RWPE1 (cell line): Measurements from ENCODE around the gene THSD4.

Experiments
- CTCF ChIA-PET: fragments of 350-600 bp; sonication (Branson Sonifier 250); formaldehyde crosslinking; extraction: SDS; loops from one replicate; lab custom pipeline; 2021; lab: Yijun Ruan, JAX
- POLR2A ChIA-PET: fragments of 400-600 bp; formaldehyde crosslinking; extraction: SDS; loops from one replicate; lab custom pipeline; 2020; ENCODE audit warnings: antibody characterized with exemption; ENCODE audit not compliant: low non-redundant PET; lab: Yijun Ruan, JAX
- DNase-seq: peaks from one replicate; pipeline ENCODE4 v3.0.0; 2012; ENCODE audit warnings: low spot score
- H3K27ac ChIP-seq: fragments of 450-650 bp; 2 replicates; pipeline ENCODE4 v1.5.1; 2017
- TF ChIP-seq, protein P1 (sequence below): fragments of 450-650 bp; conservative IDR thresholded peaks from 2 replicates; pipeline ENCODE4 v1.5.1; 2017; ENCODE audit warnings: low read depth, mild to moderate bottlenecking

THSD4 gene

DNA sequence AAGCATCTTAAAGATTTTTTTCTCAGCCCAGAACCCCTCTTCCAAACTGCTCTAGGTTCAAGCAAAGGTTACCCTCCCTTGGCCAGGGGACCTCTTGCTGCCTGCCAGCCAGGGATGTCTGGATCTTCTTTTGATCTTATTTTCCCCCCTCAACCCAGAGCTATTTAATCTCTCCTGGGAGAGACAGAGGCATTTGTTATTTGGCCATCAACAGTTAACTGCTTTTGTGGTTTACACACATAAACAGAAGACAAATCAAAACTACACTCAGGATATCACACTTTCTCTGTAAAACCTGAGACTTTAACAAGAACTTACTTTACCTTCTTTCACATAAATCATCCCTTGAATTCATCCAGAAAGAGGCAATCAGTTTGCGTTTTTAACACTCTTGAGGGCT is 272.5 kb downstream of the THSD4 start:
- CTCF ChIA-PET: interaction anchor here (0.6 to 1.5 kb wide), 2 partner anchors 272 to 526 kb away, joined by 3 to 4 read pairs; partner anchors contain the start of gene THSD4
- H3K27ac ChIP-seq: no peak overlapping the region
- TF ChIP-seq, protein P1, sequence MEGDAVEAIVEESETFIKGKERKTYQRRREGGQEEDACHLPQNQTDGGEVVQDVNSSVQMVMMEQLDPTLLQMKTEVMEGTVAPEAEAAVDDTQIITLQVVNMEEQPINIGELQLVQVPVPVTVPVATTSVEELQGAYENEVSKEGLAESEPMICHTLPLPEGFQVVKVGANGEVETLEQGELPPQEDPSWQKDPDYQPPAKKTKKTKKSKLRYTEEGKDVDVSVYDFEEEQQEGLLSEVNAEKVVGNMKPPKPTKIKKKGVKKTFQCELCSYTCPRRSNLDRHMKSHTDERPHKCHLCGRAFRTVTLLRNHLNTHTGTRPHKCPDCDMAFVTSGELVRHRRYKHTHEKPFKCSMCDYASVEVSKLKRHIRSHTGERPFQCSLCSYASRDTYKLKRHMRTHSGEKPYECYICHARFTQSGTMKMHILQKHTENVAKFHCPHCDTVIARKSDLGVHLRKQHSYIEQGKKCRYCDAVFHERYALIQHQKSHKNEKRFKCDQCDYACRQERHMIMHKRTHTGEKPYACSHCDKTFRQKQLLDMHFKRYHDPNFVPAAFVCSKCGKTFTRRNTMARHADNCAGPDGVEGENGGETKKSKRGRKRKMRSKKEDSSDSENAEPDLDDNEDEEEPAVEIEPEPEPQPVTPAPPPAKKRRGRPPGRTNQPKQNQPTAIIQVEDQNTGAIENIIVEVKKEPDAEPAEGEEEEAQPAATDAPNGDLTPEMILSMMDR: no peak
- POLR2A ChIA-PET: no interaction called here
- DNase-seq: no peak

DNA sequence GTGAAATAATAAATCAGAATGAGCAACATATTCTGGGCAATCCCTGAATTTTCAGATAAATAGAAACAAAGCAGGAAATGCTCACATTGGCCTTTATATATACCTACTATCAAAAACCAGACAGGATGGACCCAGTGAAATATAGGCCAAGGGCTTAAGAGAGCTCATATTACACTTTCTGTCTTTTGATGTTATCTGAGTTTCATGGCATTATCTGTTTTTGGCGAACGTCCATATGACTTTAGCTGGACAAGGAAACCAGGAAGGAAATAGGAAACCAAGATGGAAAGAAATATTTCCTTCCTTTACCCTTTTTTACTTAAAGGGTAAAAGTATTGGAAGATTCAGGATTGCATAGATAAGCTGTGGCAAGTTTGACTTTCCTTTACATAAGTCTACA is 274.8 kb downstream of the THSD4 start:
- no peak overlapping the region for H3K27ac ChIP-seq
- POLR2A ChIA-PET: no interaction called here
- TF ChIP-seq, protein P1: no peak
- CTCF ChIA-PET: interaction anchor here (0.6 kb wide), 1 partner anchor 48 kb away, joined by 4 read pairs; no protein-coding TSS in a partner anchor
- DNase-seq: no peak

DNA sequence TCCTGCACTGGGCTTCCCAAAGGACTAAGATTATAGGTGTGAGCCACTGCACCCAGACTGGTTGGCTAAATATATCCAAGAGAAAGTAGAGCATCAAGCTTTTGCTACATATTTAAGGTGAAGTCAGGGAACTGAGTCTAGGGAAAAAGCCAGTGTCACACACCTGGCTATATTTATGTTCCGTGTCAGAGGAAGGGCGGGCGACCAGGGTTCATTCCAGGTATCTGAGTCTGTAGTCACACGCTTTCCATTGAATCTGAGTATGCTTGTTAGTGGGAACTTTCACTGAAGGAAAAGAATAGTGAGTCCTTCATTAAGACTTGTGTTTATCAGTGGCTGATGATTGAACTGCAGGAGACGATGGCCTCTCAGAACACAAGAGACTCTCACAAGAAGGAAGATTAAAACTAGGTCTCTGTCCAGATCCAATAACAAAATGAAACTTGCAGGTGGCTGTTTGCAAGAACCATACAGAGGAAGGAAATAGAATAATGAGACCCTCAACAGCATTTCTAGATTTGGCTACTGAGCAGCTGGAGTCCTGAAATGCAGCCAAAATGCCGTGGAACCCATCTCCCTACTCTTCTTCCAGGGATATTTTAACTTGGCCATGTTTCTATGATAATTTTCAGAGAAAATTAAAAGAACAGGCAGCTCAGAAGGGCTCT is 276.3 kb downstream of the THSD4 start:
- H3K27ac ChIP-seq: no peak overlapping the region
- ChIA-PET CTCF (interaction anchor here (0.8 to 1.0 kb wide), 2 partner anchors 52 to 522 kb away, joined by 3 to 4 read pairs; no protein-coding TSS in a partner anchor), POLR2A (no interaction called here)
- DNase-seq: no peak
- TF ChIP-seq, protein P1: no peak

DNA sequence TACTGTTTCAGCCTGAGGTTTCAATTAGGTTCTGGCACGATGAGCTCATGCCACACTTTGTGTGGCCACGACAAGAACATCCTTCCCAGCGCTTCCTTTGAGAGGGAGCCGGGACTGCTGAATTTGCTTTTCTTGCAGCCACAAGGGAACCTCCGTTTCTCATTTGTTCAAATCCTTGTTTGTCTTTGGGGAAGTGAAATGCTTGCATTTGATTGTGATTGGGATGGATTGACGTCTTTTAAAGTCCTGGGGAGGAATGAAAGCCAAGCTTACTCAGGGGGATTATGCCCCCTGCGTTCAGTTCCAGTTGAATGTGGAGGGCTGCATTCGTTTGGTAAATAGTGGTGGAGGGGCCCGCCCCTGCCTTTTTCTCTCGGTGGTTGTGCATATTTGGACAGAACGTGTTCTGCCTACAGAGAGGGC is 277.6 kb downstream of the THSD4 start:
- ChIA-PET POLR2A (no interaction called here), CTCF (interaction anchor here (0.7 to 1.0 kb wide), 2 partner anchors 352 to 524 kb away, joined by 3 to 4 read pairs; no protein-coding TSS in a partner anchor)
- H3K27ac ChIP-seq: no peak overlapping the region
- TF ChIP-seq, protein P1: no peak
- DNase-seq: no peak

DNA sequence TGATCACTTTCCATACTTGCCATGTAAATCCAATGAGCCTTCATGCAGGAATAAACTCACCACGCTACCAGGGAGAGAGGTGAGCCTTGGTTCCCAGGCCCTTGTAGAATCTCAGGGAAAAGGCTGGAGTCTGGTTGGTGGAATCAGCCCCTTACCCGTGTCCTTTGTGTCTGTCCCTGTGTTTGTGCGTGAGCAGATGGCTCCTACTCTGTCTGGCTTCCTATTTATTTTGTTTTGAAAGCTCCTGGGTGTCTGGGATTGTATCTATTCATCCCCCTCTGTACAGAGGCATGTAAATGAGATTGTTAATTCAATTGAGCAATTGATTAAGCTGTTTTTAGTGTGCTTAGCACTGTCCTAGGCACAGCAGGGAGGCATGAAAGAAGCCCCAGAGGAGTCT is 278.1 kb downstream of the THSD4 start:
- no peak for DNase-seq
- POLR2A ChIA-PET: no interaction called here
- TF ChIP-seq, protein P1: no peak
- H3K27ac ChIP-seq: no peak overlapping the region
- CTCF ChIA-PET: no interaction called here

DNA sequence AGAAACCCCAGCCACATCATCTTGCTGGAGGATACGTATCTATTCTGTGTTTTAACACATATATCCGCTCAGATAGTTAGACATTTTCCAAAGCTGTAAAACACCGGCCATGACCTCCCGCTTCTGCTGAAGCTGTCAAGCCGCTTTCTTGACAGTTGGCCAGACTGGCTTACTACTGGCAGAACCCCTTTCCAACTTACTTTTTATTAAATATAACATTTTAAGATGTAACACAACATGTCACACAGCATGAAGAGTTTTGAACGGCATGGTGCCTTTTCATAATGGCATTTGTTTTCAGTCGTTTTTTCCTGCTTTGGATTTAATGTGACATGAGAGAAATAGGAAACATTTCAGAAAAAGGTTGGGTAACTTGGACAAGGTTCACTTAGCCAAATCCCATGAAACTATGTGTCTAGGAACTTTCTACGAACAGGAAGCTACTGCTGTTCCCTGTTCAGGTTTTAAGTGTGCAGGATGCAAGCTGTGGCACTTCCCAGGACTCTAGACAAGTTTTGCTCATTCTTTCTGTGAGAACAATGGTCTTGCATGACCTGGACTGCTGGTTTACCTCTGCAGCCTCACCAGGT is 281.4 kb downstream of the THSD4 start:
- no peak overlapping the region for H3K27ac ChIP-seq
- DNase-seq: no peak
- POLR2A ChIA-PET: no interaction called here
- CTCF ChIA-PET: no interaction called here
- TF ChIP-seq, protein P1: no peak
